DND-41 (cell line): ENCODE results near the gene COA7.

Experiments used
- CTCF ChIP-seq: IDR thresholded peaks from 2 replicates; pipeline ENCODE4 v1.5.1; 2012; ENCODE audit warnings: borderline replicate concordance, low read length, moderate library complexity, mild to moderate bottlenecking; ENCODE audit not compliant: poor library complexity, severe bottlenecking; ENCODE audit errors: extremely low read depth
- EZH2 ChIP-seq: IDR thresholded peaks from 3 replicates; pipeline ENCODE4 v1.6.1; 2012; ENCODE audit warnings: borderline replicate concordance, low read depth, mild to moderate bottlenecking, moderate library complexity, low read length, inconsistent platforms; ENCODE audit not compliant: severe bottlenecking

- TF ChIP-seq CTCF (no peak), EZH2 (no peak)
These were observed 44.1 kb downstream of the COA7 start for GRCh38 chr1:52654063-52654462.
